M059J (cell line): ENCODE data around the gene PPL. TPM values are rescaled to one million over a fixed set of nuclear protein-coding genes. Genes with fewer than 3 reads are reported as not detected.
"Not testable (repeated sequence)": the region's sequence is repeated elsewhere in the genome, so short reads cannot be mapped to it uniquely, and the experiment has no call there.

Source experiments
- DNase-seq: peaks from one replicate; pipeline ENCODE4 v3.0.0-alpha.2; 2012; ENCODE audit warnings: low read depth
- total RNA-seq: library from RNA; depleted of rRNA; stranded (reverse); fragments of >200 nt; shearing (Covaris generic); gene quantifications from 2 replicates; pipeline ENCODE4 v1.2.3, GENCODE V29; 2014

PPL gene
- total RNA-seq, 1 experiment from 2014 or later = 2.2 TPM

DNA sequence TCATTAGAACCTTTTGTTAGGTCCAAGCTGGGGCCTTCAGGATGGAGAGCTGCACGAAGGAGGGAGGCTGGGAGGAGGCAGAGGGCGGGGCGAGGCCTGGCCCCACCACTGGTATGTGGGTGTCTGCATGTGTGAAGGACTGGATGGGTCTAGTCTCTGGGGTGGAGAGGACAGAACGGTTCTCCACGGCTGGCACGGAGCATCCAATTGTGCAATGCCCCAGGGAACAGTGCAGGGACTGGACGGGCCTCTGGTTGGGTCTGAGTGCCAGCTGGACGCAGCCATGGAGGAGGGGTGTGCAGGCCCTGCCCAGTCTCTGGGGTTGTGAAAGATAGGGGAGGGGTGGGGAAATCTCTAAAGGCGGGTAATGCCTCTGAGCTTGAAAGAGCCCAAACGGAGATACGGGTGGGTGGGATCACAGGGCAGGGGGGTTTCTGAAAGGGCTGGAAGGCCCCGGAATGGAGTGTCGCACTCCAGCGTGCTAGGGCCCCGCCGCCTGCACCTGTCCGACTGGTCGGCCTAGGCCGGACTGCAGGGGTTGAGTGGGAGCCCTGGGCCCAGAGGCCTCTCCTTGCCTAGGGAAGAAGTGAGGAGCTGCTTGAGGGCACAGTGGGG lies 1.6 kb downstream of the PPL start:
- no peak for DNase-seq

DNA sequence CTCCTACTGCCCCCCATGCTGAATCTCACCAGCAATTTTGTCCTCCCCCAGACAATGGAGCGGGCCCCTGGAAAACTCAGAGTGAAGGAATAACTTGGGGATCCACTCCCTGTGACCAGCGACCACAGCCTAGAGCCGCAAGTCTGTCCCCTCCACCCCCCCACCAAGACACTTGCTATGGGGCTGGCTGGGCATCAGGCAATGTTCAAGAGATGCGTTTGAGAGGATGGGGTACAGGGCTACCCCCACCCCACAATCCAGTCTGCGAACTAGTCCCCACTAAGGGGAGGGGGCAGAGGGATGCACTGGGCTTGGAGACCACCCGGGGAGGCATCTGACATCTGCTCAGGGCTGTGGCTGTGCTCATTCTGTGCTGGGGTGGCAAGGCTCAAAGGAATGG lies 2.4 kb downstream of the PPL start:
- DNase-seq = no peak

DNA sequence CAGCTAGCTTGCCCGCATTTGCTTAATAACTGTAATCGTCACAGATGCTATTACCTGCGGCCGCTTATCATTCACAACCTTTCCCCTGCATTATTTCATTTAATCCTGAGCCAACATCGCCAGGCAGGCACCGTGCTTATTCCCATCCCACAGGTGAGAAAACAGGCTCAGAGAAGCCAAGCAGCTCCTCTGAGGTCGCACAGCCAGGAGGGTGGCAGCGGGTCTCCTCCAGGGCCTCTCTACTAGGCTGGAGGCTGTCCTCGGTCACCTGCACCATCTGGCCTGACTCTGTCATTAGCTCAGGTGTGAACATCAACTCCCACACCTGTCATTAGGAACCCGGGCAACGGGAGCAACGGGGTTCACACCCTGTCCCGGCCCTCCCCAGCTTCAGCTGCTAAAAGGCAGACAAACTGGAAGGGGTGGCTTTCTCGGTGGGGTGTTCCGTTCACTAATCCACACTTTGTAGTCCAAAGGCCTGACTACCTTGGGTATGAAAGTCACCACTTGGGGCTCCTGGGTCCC lies 3.0 kb downstream of the PPL start:
- DNase-seq = no peak

- no peak for DNase-seq
These were observed 3.5 kb downstream of the PPL start for GRCh38 chr16:4933433-4933832.

- no peak for DNase-seq
These were observed 5.6 kb downstream of the PPL start for GRCh38 chr16:4931381-4931780.

GRCh38 chr16:4929619-4930018 lies 7.3 kb downstream of the PPL start:
- not testable (repeated sequence) for DNase-seq

GRCh38 chr16:4928227-4928626 lies 8.7 kb downstream of the PPL start:
- no peak for DNase-seq

DNA sequence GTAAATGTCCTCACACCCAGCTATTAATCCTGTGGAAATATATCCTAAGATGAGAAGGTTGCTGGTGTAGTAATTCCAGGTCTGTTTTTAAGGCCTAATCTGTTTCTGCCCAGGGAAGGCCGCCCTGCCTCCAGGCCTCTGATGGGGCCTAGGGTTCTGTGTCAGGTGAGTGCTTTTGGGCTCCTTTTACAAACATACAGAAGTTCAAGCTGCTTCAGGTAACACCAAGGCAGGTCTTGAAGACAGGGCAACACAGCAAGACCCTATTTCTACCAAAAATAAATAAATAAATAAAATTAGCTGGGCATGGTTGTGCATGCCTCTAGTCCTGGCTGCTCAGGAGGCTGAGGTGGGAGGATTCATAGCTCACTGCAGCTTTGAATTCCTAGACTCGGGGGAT lies 9.3 kb downstream of the PPL start:
- no peak for DNase-seq

DNA sequence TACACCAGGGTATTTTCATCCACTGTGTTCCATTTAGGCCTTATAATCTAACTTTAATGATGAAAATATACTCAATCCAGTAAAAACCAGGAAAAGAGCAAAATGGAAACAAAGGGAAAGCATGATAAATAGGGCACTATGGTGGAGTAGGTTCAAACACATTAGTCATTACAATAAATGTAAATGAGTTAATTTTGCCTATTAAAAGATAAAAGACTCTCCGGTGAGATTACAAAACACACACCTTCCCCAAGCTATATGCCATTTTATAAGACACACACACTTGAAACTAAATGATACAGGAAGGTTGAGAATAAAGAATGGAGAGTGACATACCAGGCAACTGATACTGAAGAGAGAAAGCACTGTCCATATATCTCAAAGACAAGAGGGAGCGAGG lies 10.0 kb downstream of the PPL start:
- DNase-seq = no peak

- peak; percentile 22 for DNase-seq
These were observed 11.2 kb downstream of the PPL start for GRCh38 chr16:4925791-4926190.

DNA sequence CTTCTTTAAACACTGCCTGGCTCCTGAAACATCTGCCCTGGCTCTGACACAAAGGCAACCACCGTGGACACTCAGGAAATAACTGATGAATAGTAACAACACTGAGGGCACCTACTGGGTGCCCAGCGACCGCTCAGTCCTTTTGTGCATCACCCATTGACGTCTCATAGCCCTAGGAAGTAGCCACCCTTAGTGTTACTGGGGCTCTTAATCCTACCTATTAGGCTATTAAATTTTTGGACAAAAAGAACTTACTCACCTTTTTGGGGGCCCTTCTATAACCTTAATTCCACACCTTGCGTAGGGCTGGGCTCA lies 11.7 kb downstream of the PPL start:
- DNase-seq = no peak

DNA sequence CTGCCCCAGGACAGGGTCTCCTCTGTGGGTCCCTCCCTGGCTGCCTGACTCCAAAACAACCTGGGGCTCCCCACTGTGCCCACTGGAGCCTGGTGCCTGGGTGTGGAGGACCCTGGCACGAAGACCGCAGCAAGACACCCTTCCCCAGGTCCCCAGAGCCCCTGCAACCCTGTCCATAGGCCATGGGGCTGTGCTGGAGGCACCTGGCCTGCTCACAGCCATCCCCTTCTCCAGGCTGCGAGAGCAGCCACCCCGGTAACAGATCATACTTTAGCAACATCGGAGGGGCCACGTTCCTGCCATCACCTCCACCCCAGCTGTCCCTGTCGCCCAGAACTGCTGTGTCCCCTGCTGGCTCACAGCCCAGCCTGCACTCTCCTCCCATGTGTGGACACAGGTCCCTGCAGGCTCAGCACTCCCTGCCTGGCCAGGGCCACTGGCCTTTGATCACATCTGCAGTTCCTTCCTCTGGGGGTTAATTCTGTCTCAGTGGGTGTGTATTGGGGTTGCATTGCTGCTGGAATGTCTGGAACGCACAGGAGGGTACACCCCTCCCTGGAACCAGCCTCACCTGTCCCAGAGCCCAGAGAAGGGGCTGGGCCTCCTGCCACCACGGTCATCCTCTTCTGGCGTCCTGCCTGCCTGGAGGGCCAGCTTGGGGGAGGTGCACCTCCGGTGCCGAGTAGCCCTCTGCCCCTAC lies 12.2 kb downstream of the PPL start:
- DNase-seq = no peak

- DNase-seq = no peak
These were observed 13.1 kb downstream of the PPL start for GRCh38 chr16:4923853-4924252.

- DNase-seq = no peak
These were observed 14.1 kb downstream of the PPL start for GRCh38 chr16:4922721-4923342.

DNA sequence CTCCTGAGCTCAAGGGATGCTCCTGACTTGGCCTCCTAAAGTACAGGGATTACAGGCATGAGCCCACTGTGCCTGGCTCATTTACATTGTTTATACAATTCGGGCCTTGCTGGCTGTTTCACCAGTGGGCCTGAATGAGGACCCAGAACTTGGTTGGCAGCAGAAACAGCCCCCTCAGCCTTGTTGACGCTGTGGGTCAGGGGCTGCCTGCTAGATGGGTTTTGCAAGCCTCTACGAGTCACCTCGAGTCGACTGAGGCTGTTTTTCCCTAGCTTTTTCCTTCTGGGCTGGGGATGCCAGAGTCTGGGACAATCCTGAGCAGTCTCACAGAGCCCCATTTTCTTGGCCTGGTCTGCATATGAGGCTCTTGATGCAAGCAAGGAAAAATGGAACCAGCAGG lies 16.1 kb downstream of the PPL start:
- DNase-seq = no peak

- no peak for DNase-seq
These were observed 18.1 kb downstream of the PPL start for GRCh38 chr16:4918781-4919251.

DNA sequence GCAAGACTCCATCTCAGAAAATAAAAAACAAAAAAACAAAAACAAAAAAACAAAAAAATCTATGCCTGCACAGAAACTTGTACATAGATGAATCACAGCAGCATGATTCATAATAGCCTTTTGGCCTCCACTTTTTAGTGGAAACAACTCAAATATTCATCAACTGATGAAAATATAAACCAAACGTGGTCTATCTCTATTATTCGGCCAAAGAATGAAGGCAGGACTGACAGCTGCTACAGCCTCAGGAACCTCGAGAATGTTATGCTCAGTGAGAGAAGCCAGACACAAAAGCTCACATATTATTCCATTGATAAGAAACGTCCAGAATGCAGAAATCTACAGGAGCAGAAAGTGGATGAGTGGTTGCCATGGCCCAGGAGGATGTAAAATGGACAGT lies 19.8 kb downstream of the PPL start:
- peak; percentile 57 for DNase-seq

DNA sequence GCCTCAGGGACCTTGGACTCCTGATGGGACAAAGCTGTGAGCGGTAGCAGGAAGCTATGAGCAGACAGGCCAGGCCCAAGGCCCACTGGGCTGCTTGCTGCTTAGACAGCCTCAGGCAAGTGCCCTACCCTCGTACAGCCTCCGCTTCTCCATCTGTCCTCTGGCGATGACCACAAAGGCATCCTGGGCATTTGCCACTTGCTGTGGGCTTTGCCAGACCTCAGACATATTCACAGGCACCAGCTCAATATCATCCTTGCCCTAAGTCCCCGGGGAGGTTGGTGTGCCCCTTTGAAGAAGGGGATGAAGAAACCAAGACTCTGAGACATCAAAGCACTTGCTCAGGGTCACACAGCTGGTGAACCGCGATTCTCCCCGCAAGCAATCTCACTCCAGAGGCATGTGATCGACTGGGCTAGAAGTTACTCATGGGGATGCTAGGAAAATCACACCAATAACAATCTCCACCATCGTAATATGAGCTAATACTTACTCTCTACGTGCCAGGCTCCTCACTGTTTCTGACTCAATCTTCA lies 21.7 kb downstream of the PPL start:
- DNase-seq = peak; percentile 98

DNA sequence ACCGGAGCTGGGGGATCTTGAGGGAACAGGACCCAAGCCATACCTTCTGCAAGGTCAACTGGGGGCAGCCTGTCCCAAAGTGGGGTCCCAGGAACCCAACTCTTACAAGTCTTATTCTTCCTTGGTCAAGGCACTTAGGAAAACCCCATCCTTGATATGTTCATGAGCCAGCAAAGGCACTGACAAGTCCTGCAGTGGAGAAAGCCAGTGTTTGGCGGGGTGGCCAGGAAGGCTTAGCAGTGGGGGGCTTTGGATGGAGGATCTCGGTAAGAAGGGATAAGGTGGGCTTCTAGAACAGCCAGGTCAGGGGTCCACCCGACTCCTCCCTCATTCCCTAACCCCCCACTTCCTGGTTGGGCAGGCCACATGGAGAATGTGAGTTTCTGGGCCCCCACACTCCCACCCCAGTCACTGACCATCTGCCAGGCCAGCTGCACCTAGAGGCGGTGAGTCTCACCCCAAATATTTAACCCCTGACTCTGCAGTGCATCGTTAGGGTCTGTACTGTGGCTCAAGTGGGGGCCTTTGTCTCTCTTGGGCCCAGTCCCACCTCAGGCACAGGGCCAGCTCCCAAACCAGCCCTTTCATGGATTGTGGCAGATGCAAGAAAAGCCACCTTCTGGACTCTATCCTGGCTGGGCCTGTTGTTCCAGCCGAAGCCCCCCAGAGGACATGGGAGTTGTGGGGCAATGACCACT lies 22.3 kb downstream of the PPL start:
- no peak for DNase-seq

DNA sequence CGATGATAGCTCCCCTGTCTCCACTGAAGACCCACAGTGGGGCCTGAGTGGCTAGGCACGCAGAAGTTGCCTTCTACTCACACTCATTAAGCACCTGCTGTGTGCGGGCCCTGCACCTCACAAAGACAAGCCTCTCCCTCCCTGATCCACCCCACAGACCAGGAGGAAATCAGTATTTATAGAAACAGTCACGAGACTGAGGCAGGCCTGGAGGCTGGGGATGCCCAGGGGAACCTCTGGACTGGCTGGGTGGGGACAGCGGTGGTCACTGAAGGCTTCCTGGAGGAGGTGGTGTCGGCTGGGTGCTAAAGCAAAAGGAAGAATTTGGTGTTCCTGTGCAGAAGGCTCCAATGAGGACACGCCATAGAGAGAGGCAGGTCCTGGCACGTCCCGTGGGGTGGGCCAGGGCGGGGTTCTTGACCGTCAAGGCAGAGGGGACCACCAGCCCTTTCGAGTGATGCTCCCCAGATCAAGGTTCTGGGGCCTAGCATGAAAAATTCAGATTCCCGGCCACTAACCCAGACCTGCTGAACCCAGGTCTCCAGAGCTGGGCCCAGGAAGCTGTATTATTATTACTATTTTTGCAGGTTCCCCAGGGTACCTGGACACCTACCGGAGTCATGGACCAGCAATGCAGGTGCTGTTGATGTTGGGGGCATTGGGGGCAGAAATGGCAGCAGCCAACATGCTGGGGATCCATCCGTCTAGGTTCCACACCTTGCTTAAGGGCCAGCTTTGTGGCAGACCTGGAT lies 23.0 kb downstream of the PPL start:
- DNase-seq = no peak

DNA sequence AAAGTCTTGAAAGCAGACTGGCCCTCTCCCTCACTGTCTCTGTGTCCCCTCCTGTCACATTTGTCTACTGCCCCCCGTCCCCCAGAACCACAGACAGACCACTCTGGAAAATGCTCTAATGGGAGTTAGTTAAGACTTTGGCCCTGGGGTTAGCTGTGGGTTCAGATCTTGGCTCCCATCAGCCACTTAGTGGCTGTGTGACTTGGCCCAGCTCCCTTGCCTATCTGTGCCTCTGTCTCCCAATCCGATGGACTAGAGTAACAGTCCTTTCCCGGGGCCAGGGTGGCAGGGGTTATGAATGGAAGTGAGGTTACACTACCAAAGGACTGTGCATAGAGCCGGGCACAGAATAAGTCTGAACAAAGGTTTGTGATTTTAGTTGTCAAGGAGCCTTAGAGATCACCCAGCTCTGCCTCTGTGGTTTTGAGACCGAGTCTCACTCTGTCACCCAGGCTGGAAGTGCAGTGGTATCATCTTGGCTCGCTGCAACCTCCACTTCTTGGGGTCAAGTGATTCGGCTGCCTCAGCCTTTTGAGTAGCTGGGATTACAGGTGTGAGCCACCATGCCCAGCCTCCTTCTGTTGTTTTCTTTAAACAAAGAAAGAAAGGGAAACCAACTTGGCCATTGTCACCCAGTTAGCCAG lies 23.7 kb downstream of the PPL start:
- peak; percentile 47 for DNase-seq
